Gastroesophageal sphincter (tissue), 4 donors: ENCODE results near the gene TULP3. TPM values are rescaled to one million over a fixed set of nuclear protein-coding genes. Genes with fewer than 3 reads are reported as not detected.
A peak's percentile ranks its signal among the peaks of the same experiment; 100 is the strongest.

ENCODE experiments used
- ATAC-seq: fragments of 150-250 bp; one replicate; pipeline ENCODE4 v1.9.1; 2016; ENCODE audit warnings: mild to moderate bottlenecking, moderate library complexity
- H3K27ac ChIP-seq, 4 donors: fragments of 200-600 bp; sonication (generic) in 3 of 4; 1 replicate in 3 of 4; 2 replicates in 1 of 4; pipeline ENCODE4 v1.5.1; 2016 to 2019
- H3K27me3 ChIP-seq: fragments of 200-600 bp; sonication (generic); one replicate; pipeline ENCODE4 v1.5.1; 2019
- H3K36me3 ChIP-seq, 2 donors: fragments of 200-600 bp; sonication (generic); one replicate each; pipeline ENCODE4 v1.5.1; 2019; ENCODE audit warnings: control low read depth in 1 of 2
- H3K4me1 ChIP-seq, 3 donors: fragments of 200-600 bp; sonication (generic); 1 replicate in 2 of 3; 2 replicates in 1 of 3; pipeline ENCODE4 v1.5.1; 2016 to 2019; ENCODE audit warnings: control low read depth in 2 of 3
- H3K4me3 ChIP-seq, 2 donors: fragments of 200-600 bp; sonication (generic); one replicate each; pipeline ENCODE4 v1.5.1; 2019; ENCODE audit warnings: mild to moderate bottlenecking in 1 of 2, moderate library complexity in 1 of 2
- H3K9me3 ChIP-seq, 3 donors: fragments of 200-600 bp; sonication (generic); one replicate each; pipeline ENCODE4 v1.5.1; 2017 to 2019; ENCODE audit warnings: control low read depth in 2 of 3
- EP300 ChIP-seq: sonication (generic); formaldehyde crosslinking; IDR thresholded peaks from one replicate; pipeline ENCODE4 v1.6.1; 2017; ENCODE audit warnings: antibody characterized with exemption, mild to moderate bottlenecking
- POLR2A ChIP-seq, 2 donors: fragments of 450-650 bp; IDR thresholded peaks; one replicate each; pipeline ENCODE4 v1.6.1; 2017; ENCODE audit warnings: antibody characterized with exemption in 2 of 2, mild to moderate bottlenecking in 2 of 2, moderate library complexity in 1 of 2
- POLR2AphosphoS5 ChIP-seq: sonication (generic); formaldehyde crosslinking; IDR thresholded peaks from one replicate; pipeline ENCODE4 v1.6.1; 2017; ENCODE audit warnings: antibody characterized with exemption
- WGBS, 2 donors: methylation state at CpG; one replicate each; pipeline ENCODE4 v1.1.5; 2018; ENCODE audit warnings: low coverage in 1 of 2; 5-methylcytosine and 5-hydroxymethylcytosine counted together
- total RNA-seq, 4 donors: library from RNA; depleted of rRNA; stranded (reverse); fragments of >200 nt; gene quantifications; one replicate each; pipeline ENCODE4 v1.1.0, GENCODE V29; 2016
- TF ChIP-seq, protein P1 (sequence below), 4 experiments: fragments of 200-600 bp in 2 of 4; fragments of 450-650 bp in 2 of 4; sonication (generic) in 1 of 4; IDR thresholded peaks; one replicate each; pipeline ENCODE4 v1.5.1; 2017 to 2019; ENCODE audit warnings: antibody characterized with exemption in 4 of 4, mild to moderate bottlenecking in 2 of 4, moderate library complexity in 2 of 4

Gene TULP3
- total RNA-seq, 4 donors from 2014 or later, result 25.2 to 41.4 (median 25.7) TPM

DNA sequence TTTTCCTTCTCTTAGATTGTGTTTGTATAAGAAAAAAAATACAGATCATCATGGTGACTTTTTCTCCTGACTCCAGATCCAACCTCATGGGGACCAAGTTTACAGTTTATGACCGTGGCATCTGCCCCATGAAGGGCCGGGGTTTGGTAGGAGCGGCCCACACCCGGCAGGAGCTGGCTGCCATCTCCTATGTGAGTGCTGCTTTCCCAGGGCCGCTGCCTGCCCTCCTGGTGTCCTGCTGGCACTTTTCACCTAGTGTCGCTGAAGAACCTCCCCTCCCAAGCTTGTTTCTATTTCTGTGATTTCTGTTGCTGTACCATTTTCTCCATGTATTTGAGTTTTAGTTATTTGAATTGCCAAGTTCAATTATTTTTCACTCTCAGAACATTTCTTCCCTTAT lies 43.7 kb downstream of the TULP3 start:
- 87 to 93% methylated on average over 3 to 6 of the region's 6 CpGs for WGBS, 2 donors
- no peaks in the 10 kb centered on the region for H3K9me3 ChIP-seq
- ATAC-seq, result no peak
- no peak overlapping the region for H3K27ac ChIP-seq
- H3K4me1 ChIP-seq, result no peaks in the 10 kb centered on the region
- no peak overlapping the region for H3K4me3 ChIP-seq
- TF ChIP-seq, protein P1, sequence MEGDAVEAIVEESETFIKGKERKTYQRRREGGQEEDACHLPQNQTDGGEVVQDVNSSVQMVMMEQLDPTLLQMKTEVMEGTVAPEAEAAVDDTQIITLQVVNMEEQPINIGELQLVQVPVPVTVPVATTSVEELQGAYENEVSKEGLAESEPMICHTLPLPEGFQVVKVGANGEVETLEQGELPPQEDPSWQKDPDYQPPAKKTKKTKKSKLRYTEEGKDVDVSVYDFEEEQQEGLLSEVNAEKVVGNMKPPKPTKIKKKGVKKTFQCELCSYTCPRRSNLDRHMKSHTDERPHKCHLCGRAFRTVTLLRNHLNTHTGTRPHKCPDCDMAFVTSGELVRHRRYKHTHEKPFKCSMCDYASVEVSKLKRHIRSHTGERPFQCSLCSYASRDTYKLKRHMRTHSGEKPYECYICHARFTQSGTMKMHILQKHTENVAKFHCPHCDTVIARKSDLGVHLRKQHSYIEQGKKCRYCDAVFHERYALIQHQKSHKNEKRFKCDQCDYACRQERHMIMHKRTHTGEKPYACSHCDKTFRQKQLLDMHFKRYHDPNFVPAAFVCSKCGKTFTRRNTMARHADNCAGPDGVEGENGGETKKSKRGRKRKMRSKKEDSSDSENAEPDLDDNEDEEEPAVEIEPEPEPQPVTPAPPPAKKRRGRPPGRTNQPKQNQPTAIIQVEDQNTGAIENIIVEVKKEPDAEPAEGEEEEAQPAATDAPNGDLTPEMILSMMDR (IDR thresholded peaks at IDR 0.05), result no peak
- TF ChIP-seq POLR2AphosphoS5, result no peak
- no peak for TF ChIP-seq POLR2A (IDR thresholded peaks at IDR 0.05)
- TF ChIP-seq EP300, result no peak
- no peaks in the 10 kb centered on the region for H3K27me3 ChIP-seq
- H3K36me3 ChIP-seq, result peaks cover 0 to 99% of the 10 kb centered on the region in 2 donors

DNA sequence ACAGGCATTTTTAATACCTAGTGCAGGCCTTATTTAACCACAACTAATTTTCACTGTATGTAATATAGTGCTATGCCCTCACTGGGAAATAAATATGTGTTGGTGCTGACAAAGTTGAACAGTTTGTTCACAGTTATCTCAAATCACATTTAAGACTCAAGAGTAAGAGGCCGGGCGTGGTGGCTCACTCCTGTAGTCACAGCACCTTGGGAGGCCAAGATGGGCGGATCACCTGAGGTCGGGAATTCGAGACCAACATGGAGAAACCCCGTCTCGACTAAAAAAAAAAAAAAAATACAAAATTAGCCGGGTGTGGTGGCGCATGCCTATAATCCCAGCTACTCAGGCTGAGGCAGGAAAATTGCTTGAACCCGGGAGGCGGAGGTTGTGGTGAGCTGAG lies 45.6 kb downstream of the TULP3 start:
- TF ChIP-seq EP300, result no peak
- WGBS, 2 donors, result 69 to 80% methylated on average over 3 to 9 of the region's 11 CpGs
- Histone ChIP-seq H3K9me3 (no peaks in the 10 kb centered on the region), H3K4me1 (no peaks in the 10 kb centered on the region), H3K36me3 (peaks cover 0 to 99% of the 10 kb centered on the region in 2 donors), H3K27ac (no peak overlapping the region), H3K27me3 (no peaks in the 10 kb centered on the region), H3K4me3 (no peak overlapping the region)
- no peak for ATAC-seq

DNA sequence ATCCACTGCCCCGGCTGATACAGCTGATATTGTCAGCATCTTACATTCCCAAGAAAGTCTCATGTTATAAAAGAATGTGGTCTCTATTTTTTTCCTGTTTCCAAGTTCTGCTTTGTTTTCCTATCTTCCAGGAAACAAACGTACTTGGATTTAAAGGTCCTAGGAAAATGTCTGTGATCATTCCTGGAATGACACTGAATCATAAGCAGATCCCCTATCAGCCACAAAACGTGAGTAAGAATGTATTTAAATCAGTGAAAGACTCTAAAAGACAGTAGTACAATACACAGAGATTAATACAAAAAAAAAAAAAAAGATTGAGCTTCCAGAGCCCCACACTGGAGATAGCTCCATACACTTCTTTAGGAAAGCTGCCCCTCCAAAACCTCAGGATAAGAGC lies 46.8 kb downstream of the TULP3 start:
- H3K4me1 ChIP-seq, result no peaks in the 10 kb centered on the region
- no peak overlapping the region for H3K4me3 ChIP-seq
- no peak overlapping the region for H3K27ac ChIP-seq
- TF ChIP-seq, protein P1 (IDR thresholded peaks at IDR 0.05), result no peak
- TF ChIP-seq EP300, result no peak
- no peak for TF ChIP-seq POLR2A (IDR thresholded peaks at IDR 0.05)
- no peak for TF ChIP-seq POLR2AphosphoS5
- no peaks in the 10 kb centered on the region for H3K27me3 ChIP-seq
- no peaks in the 10 kb centered on the region for H3K9me3 ChIP-seq
- peaks cover 0 to 94% of the 10 kb centered on the region in 2 donors for H3K36me3 ChIP-seq
- ATAC-seq, result no peak
- WGBS, 2 donors, result 65 to 84% methylated on average over 3 of the region's 3 CpGs

DNA sequence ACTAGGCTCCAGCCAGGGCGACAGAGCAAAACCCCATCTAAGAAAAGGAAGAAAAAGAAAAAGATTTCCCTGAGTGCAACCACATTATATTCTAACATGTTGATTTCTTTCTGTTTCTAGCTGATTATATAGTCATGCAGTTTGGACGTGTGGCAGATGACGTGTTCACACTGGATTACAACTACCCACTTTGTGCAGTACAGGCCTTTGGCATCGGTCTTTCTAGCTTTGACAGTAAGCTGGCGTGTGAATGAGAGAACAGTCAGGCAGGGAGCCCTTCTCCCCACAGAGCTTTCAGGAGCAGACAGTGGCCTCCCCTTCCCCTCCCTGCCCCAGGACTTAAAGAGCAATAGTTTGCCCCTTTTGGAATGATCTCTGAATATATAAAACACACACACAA lies 48.5 kb downstream of the TULP3 start:
- no peak overlapping the region for H3K4me3 ChIP-seq
- 36 to 72% methylated on average over 2 to 5 of the region's 5 CpGs for WGBS, 2 donors
- TF ChIP-seq POLR2AphosphoS5 (no peak), POLR2A (IDR thresholded peaks at IDR 0.05) (no peak), EP300 (no peak)
- TF ChIP-seq, protein P1 (IDR thresholded peaks at IDR 0.05), result no peak
- H3K9me3 ChIP-seq, result no peaks in the 10 kb centered on the region
- H3K36me3 ChIP-seq, result peaks cover 0 to 77% of the 10 kb centered on the region in 2 donors
- H3K4me1 ChIP-seq, result peaks cover 0 to 4% (median 0%) of the 10 kb centered on the region in 3 donors
- H3K27me3 ChIP-seq, result no peaks in the 10 kb centered on the region
- ATAC-seq, result no peak
- H3K27ac ChIP-seq, result no peak overlapping the region

DNA sequence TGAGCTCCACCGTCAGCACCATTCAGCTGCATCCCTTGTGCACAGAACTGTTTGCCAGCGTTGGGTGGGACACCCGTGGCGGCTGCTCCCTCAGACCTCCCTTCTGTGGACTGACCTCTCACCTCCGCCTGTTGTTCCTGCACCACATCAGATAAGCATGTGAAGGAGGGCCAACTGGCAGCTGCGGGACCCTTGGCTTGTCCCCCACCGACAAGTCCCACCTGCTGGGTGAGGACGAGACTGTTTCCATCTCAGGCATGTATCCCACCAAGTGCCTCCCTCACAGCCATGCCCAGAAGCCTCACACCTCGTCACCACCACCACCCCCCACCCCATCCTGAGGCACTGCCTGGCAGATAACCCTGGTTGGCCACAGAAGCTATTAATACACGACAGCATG lies 49.9 kb downstream of the TULP3 start:
- peak; percentile 29 for ATAC-seq
- H3K9me3 ChIP-seq, result no peaks in the 10 kb centered on the region
- H3K4me3 ChIP-seq, result no peak overlapping the region
- no peak for TF ChIP-seq POLR2AphosphoS5
- TF ChIP-seq POLR2A (IDR thresholded peaks at IDR 0.05), result no peak
- no peak overlapping the region for H3K27ac ChIP-seq
- 56 to 80% methylated on average over 1 to 3 of the region's 10 CpGs for WGBS, 2 donors
- peaks cover 0 to 11% (median 0%) of the 10 kb centered on the region in 3 donors for H3K4me1 ChIP-seq
- no peaks in the 10 kb centered on the region for H3K27me3 ChIP-seq
- peaks cover 0 to 63% of the 10 kb centered on the region in 2 donors for H3K36me3 ChIP-seq

DNA sequence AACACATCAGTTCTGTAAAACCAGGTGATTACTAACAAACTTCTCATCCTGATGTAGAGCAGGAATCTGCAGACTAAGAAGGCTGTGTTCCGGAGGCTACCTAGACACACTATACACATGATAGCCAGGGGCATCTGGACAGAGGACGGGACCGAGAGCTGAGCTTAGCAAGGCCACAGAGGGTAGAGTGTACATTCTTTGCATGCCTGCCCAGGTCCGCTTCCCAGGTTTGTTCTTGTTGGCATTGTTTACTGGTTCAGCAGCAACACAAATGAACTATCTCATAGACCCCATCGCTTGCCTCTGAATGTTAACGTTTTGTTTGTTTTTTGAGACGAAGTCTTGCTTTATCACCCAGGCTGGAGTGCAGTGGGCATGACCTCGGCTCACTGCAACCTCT lies 50.8 kb downstream of the TULP3 start:
- Histone ChIP-seq H3K36me3 (peaks cover 0 to 54% of the 10 kb centered on the region in 2 donors), H3K27me3 (no peaks in the 10 kb centered on the region), H3K4me1 (peaks cover 0 to 11% (median 0%) of the 10 kb centered on the region in 3 donors), H3K4me3 (no peak overlapping the region), H3K27ac (no peak overlapping the region), H3K9me3 (no peaks in the 10 kb centered on the region)
- TF ChIP-seq POLR2AphosphoS5 (no peak), POLR2A (IDR thresholded peaks at IDR 0.05) (no peak), EP300 (no peak)
- TF ChIP-seq, protein P1 (IDR thresholded peaks at IDR 0.05), result no peak
- ATAC-seq, result no peak
- 61 to 65% methylated on average over 6 of the region's 8 CpGs for WGBS, 2 donors
